ENCODE data around the gene ALDH8A1.

Gene ALDH8A1

DNA sequence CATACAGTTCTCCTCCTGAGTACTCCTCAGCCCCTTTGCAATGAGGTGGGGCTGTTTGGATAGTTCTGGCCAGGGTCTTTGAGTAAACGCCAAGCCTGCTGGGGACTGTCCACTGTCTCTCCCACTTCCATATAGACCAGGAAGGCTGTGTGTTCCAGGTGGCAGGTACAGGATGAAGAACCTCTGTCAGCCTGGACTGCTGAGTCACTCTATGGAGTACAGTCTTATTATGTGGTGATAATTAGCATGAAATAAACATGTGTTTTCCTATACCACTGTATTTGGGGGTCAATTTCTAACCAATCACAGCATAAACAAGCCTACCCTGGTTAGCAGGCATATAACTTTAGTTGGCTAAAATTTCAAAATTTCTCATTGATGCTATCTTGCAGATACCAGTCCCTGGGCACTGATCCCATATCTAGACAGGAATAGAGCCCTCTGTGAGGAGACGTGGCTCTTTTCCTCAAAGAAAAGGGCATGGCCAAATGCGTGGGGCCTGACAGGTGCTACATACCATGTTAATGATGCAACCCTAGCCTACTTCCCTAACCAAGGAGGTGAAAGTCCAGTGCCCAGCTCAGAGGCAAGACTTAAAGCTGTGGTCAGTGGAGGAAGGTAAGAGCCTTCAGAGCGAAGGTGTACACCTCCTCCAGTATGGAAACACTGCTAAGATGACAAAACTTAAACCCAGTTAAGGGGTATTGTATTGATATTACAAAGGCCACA is 4.5 kb upstream of the ALDH8A1 start:
- H3K9me3 ChIP-seq (ENCODE audit: control insufficient read depth in 2 of 2, low read length in 2 of 2) = no peaks in the 10 kb centered on the region

DNA sequence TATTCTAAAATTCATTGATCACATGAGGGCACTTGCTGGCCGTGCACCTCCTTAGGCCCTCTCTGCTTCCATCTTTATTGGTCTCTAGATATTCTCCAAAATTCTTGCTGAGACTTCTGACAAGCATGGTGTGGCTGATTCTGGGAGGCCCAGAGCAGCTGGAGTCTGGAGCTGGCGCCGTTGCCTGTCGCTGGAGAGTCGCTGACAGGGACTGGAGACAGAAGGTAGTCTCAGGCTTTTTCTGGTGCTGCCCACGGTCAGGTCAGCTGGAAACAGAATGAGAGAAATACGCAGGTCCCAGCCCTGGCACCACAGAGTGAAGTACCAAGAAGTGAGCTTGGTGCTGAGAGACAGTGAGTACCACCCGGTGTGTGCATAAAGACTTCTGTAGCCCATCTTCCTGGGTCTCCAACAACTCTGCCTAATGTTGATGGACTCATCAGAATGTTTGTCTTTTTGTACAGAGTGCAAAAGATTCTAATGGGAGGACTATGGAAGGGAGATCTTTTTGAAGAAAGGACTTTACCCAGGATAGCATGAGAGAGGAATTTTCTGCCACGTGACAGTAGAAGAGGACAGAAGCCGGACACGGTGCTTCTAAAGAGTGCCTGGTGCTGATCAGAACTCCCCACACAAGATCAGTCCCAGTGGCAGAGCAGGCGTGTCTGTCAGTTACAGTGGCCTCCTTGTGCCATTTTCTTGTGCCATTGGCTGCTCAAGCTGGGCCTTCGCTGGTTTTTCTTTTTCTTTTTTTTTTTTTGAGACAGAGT is 1.8 kb upstream of the ALDH8A1 start:
- Histone ChIP-seq H3K4me1 (ENCODE audit: control insufficient read depth in 2 of 2, insufficient read depth in 2 of 2, low read length in 2 of 2) (no peaks in the 10 kb centered on the region), H3K27me3 (ENCODE audit: control insufficient read depth in 2 of 2, insufficient read depth in 2 of 2, low read length in 2 of 2) (no peaks in the 10 kb centered on the region), H3K9ac (ENCODE audit: low read depth in 1 of 2, low read length in 2 of 2) (no peak overlapping the region), H3K4me3 (ENCODE audit: low read length in 2 of 2) (no peak overlapping the region), H3K27ac (ENCODE audit: low read depth in 2 of 2, low read length in 2 of 2) (no peak overlapping the region), H3K9me3 (ENCODE audit: control insufficient read depth in 2 of 2, low read length in 2 of 2) (no peaks in the 10 kb centered on the region), H3K36me3 (ENCODE audit: control insufficient read depth in 2 of 2, insufficient read depth in 2 of 2, low read length in 2 of 2) (no peaks in the 10 kb centered on the region)

More for the DNA sequence above, 4.5 kb upstream of the ALDH8A1 start:
- H3K9ac ChIP-seq (ENCODE audit: low read depth in 1 of 2, low read length in 2 of 2) = no peak overlapping the region
- H3K4me3 ChIP-seq (ENCODE audit: low read length in 2 of 2) = no peak overlapping the region
- H3K27ac ChIP-seq (ENCODE audit: low read depth in 2 of 2, low read length in 2 of 2) = no peak overlapping the region
- H3K36me3 ChIP-seq (ENCODE audit: control insufficient read depth in 2 of 2, insufficient read depth in 2 of 2, low read length in 2 of 2) = no peaks in the 10 kb centered on the region
- no peaks in the 10 kb centered on the region for H3K4me1 ChIP-seq (ENCODE audit: control insufficient read depth in 2 of 2, insufficient read depth in 2 of 2, low read length in 2 of 2)
- H3K27me3 ChIP-seq (ENCODE audit: control insufficient read depth in 2 of 2, insufficient read depth in 2 of 2, low read length in 2 of 2) = no peaks in the 10 kb centered on the region

DNA sequence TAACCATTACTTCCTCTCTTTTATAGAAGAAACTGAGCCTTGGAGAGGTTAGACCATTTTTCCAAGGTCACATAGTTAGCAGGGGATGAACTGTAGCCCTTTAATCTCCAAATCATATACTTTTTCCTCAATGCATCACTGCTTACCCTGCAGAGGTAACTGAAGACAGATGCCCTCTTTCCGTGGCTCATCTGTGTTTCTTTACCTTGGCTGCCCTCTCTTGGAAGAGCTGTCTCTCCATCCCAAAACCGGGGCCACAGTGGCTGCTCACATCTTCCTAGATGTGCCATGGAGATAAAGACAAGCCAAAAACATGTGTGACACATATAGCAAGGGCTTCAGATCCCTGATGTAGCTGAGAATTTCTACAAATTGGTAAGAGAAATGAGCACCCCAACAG is 581 bp upstream of the ALDH8A1 start:
- Histone ChIP-seq H3K36me3 (ENCODE audit: control insufficient read depth in 2 of 2, insufficient read depth in 2 of 2, low read length in 2 of 2) (no peaks in the 10 kb centered on the region), H3K9me3 (ENCODE audit: control insufficient read depth in 2 of 2, low read length in 2 of 2) (no peaks in the 10 kb centered on the region), H3K4me1 (ENCODE audit: control insufficient read depth in 2 of 2, insufficient read depth in 2 of 2, low read length in 2 of 2) (no peaks in the 10 kb centered on the region), H3K9ac (ENCODE audit: low read depth in 1 of 2, low read length in 2 of 2) (no peak overlapping the region), H3K27ac (ENCODE audit: low read depth in 2 of 2, low read length in 2 of 2) (no peak overlapping the region), H3K4me3 (ENCODE audit: low read length in 2 of 2) (no peak overlapping the region), H3K27me3 (ENCODE audit: control insufficient read depth in 2 of 2, insufficient read depth in 2 of 2, low read length in 2 of 2) (no peaks in the 10 kb centered on the region)

DNA sequence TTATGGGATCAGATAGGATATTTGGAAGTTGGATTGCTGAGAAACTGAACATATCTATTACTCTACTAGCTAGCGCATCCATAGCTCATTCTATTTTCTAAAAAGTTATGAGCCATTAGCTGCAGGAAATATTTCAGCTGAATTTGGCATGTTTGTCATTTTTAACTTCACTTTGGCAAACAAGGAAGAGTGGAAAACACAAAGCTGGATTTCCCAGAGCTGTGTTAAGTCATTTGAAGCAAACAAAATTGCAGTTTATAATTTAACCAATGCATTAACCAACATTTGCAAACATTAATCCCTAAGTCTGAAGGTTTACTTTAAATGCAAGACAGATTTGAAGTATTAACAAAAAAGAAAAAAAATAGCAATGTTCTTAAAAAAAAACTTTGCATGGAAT is 1.2 kb downstream of the ALDH8A1 start:
- Histone ChIP-seq H3K27me3 (ENCODE audit: control insufficient read depth in 2 of 2, insufficient read depth in 2 of 2, low read length in 2 of 2) (no peaks in the 10 kb centered on the region), H3K9ac (ENCODE audit: low read depth in 1 of 2, low read length in 2 of 2) (no peak overlapping the region), H3K4me1 (ENCODE audit: control insufficient read depth in 2 of 2, insufficient read depth in 2 of 2, low read length in 2 of 2) (no peaks in the 10 kb centered on the region), H3K36me3 (ENCODE audit: control insufficient read depth in 2 of 2, insufficient read depth in 2 of 2, low read length in 2 of 2) (no peaks in the 10 kb centered on the region), H3K4me3 (ENCODE audit: low read length in 2 of 2) (no peak overlapping the region), H3K27ac (ENCODE audit: low read depth in 2 of 2, low read length in 2 of 2) (no peak overlapping the region), H3K9me3 (ENCODE audit: control insufficient read depth in 2 of 2, low read length in 2 of 2) (no peaks in the 10 kb centered on the region)

DNA sequence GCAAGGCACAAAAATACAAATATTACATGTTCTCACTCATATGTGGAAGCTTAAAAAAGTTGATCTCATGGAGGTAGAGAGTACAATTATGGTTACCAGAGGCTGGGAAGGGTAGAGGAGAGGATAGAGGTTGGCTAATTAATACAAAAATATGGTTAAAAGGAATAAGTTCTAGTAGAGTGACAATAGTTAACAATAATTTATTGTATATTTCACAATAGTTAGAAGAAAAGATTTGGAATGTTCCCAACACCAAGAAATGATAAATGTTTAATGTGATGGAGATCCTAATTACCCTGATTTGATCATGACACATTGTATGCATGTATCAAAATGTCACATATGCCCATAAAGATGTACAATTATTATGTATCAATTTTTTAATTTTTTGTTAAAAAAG is 1.8 kb downstream of the ALDH8A1 start:
- H3K4me1 ChIP-seq (ENCODE audit: control insufficient read depth in 2 of 2, insufficient read depth in 2 of 2, low read length in 2 of 2) = no peaks in the 10 kb centered on the region
- H3K9me3 ChIP-seq (ENCODE audit: control insufficient read depth in 2 of 2, low read length in 2 of 2) = no peaks in the 10 kb centered on the region
- no peaks in the 10 kb centered on the region for H3K27me3 ChIP-seq (ENCODE audit: control insufficient read depth in 2 of 2, insufficient read depth in 2 of 2, low read length in 2 of 2)
- no peaks in the 10 kb centered on the region for H3K36me3 ChIP-seq (ENCODE audit: control insufficient read depth in 2 of 2, insufficient read depth in 2 of 2, low read length in 2 of 2)
- no peak overlapping the region for H3K9ac ChIP-seq (ENCODE audit: low read depth in 1 of 2, low read length in 2 of 2)
- no peak overlapping the region for H3K27ac ChIP-seq (ENCODE audit: low read depth in 2 of 2, low read length in 2 of 2)
- H3K4me3 ChIP-seq (ENCODE audit: low read length in 2 of 2) = no peak overlapping the region

DNA sequence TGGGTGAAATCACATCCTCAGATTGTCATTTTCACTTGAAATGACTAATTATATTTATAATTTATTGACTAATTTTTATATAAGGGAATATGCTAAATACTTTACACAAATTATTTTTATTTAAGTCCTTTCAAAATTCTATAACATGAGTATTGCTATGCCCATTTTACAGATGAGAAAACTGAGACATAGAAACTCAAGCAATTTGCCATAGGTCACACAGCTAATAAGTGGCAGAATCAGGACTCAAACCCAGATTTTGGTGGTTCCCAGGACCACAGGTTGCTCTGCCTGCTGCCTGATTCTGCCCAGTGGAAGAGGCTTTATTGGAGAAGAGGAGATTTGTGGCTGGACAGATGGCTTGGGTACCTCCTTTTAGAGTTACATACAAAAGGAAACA is 4.9 kb downstream of the ALDH8A1 start:
- Histone ChIP-seq H3K9ac (ENCODE audit: low read depth in 1 of 2, low read length in 2 of 2) (no peak overlapping the region), H3K27ac (ENCODE audit: low read depth in 2 of 2, low read length in 2 of 2) (no peak overlapping the region), H3K4me1 (ENCODE audit: control insufficient read depth in 2 of 2, insufficient read depth in 2 of 2, low read length in 2 of 2) (no peaks in the 10 kb centered on the region), H3K4me3 (ENCODE audit: low read length in 2 of 2) (no peak overlapping the region), H3K36me3 (ENCODE audit: control insufficient read depth in 2 of 2, insufficient read depth in 2 of 2, low read length in 2 of 2) (no peaks in the 10 kb centered on the region), H3K27me3 (ENCODE audit: control insufficient read depth in 2 of 2, insufficient read depth in 2 of 2, low read length in 2 of 2) (no peaks in the 10 kb centered on the region), H3K9me3 (ENCODE audit: control insufficient read depth in 2 of 2, low read length in 2 of 2) (no peaks in the 10 kb centered on the region)

DNA sequence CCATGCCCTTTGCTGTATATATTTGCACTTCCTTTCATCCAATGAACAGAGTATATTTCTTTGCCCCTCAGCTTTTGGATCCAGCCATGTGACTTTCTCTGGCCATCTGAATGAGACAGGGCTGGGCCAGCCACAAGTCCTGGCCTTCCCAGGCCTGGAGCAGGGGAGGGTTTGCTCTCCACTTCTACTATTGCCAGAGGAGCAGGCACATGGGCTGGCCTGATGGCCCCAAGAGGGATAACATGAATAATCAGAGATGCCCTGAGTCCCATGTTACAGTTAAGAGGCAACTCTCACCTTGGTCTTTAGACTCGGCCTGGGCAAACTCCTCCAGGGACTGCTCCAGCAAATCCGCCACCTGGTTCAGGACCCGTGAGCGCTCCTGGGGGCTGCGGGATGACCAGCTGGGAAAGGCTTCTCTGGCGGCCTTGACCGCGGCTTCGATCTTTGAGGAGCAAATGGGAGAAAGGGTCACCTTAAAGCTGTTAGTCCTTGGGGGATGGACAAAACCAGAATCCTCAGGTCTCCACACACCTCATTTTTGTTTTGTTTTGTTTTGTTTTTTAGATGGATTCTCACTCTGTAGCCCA is 6.3 kb downstream of the ALDH8A1 start:
- no peaks in the 10 kb centered on the region for H3K36me3 ChIP-seq (ENCODE audit: control insufficient read depth in 2 of 2, insufficient read depth in 2 of 2, low read length in 2 of 2)
- H3K27ac ChIP-seq (ENCODE audit: low read depth in 2 of 2, low read length in 2 of 2) = no peak overlapping the region
- no peaks in the 10 kb centered on the region for H3K4me1 ChIP-seq (ENCODE audit: control insufficient read depth in 2 of 2, insufficient read depth in 2 of 2, low read length in 2 of 2)
- H3K9ac ChIP-seq (ENCODE audit: low read depth in 1 of 2, low read length in 2 of 2) = no peak overlapping the region
- no peak overlapping the region for H3K4me3 ChIP-seq (ENCODE audit: low read length in 2 of 2)
- H3K27me3 ChIP-seq (ENCODE audit: control insufficient read depth in 2 of 2, insufficient read depth in 2 of 2, low read length in 2 of 2) = no peaks in the 10 kb centered on the region
- no peaks in the 10 kb centered on the region for H3K9me3 ChIP-seq (ENCODE audit: control insufficient read depth in 2 of 2, low read length in 2 of 2)

DNA sequence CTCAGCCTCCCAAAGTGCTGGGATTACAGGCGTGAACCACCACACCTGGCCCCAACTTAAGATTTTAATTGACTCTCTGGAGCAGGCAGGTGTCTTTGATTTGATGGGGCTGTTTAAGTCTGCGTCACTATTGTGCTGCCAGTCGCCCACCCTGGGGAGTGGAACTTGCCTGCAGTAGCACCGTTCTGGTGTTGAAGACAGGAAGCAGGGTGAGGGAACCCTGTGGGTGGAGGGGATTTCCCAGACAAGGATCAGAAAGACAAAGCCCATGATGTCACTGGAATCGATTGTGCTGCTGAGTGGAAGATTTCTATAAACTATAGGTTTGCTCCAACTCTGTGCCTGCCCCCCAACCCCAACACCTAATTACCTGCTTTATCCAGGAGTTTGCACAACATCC is 11.0 kb downstream of the ALDH8A1 start:
- H3K9me3 ChIP-seq (ENCODE audit: control insufficient read depth in 2 of 2, low read length in 2 of 2) = no peaks in the 10 kb centered on the region
- no peaks in the 10 kb centered on the region for H3K27me3 ChIP-seq (ENCODE audit: control insufficient read depth in 2 of 2, insufficient read depth in 2 of 2, low read length in 2 of 2)
- H3K27ac ChIP-seq (ENCODE audit: low read depth in 2 of 2, low read length in 2 of 2) = no peak overlapping the region
- H3K36me3 ChIP-seq (ENCODE audit: control insufficient read depth in 2 of 2, insufficient read depth in 2 of 2, low read length in 2 of 2) = no peaks in the 10 kb centered on the region
- no peaks in the 10 kb centered on the region for H3K4me1 ChIP-seq (ENCODE audit: control insufficient read depth in 2 of 2, insufficient read depth in 2 of 2, low read length in 2 of 2)
- no peak overlapping the region for H3K9ac ChIP-seq (ENCODE audit: low read depth in 1 of 2, low read length in 2 of 2)
- no peak overlapping the region for H3K4me3 ChIP-seq (ENCODE audit: low read length in 2 of 2)

DNA sequence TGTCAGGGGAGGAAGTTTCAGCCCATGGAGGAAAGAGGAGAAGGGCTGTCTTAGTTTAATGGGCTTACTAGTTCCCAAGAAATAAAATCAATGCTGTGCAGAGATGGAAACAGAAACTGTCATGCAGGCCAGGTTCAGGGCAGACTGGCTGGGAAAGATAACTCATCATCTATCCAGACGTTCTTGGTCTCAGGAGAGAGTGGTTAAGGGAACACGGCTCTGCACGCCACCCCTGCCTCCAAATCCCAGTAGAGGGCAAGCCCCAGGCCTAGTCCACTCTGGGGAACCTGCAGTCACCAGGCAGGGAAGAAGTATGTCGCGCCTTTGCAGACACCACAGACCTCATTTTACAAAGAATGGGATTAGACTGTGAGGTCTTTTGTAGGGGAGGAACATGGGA is 12.5 kb downstream of the ALDH8A1 start:
- Histone ChIP-seq H3K27ac (ENCODE audit: low read depth in 2 of 2, low read length in 2 of 2) (no peak overlapping the region), H3K27me3 (ENCODE audit: control insufficient read depth in 2 of 2, insufficient read depth in 2 of 2, low read length in 2 of 2) (no peaks in the 10 kb centered on the region), H3K4me3 (ENCODE audit: low read length in 2 of 2) (no peak overlapping the region), H3K9me3 (ENCODE audit: control insufficient read depth in 2 of 2, low read length in 2 of 2) (no peaks in the 10 kb centered on the region), H3K9ac (ENCODE audit: low read depth in 1 of 2, low read length in 2 of 2) (no peak overlapping the region), H3K36me3 (ENCODE audit: control insufficient read depth in 2 of 2, insufficient read depth in 2 of 2, low read length in 2 of 2) (no peaks in the 10 kb centered on the region), H3K4me1 (ENCODE audit: control insufficient read depth in 2 of 2, insufficient read depth in 2 of 2, low read length in 2 of 2) (no peaks in the 10 kb centered on the region)

DNA sequence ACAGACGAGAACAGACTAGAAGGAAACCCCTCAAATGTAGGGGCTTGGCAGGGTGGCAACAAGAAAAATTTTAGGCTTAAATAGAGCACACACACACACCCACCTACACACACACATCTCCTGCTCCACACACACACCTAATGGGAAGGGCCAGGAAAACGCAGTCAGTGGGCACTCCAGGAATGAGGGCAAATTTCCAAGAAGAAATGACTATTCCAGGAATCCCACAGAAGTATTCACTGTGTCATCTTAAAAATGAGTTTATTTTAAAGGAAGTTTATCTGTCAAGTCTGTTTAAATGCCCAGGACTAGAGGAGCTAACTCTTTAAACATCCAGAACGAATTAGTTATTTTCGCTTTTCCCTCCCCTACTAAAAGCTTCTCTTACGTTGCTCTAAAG is 13.0 kb downstream of the ALDH8A1 start:
- Histone ChIP-seq H3K4me3 (ENCODE audit: low read length in 2 of 2) (no peak overlapping the region), H3K27ac (ENCODE audit: low read depth in 2 of 2, low read length in 2 of 2) (no peak overlapping the region), H3K27me3 (ENCODE audit: control insufficient read depth in 2 of 2, insufficient read depth in 2 of 2, low read length in 2 of 2) (no peaks in the 10 kb centered on the region), H3K9me3 (ENCODE audit: control insufficient read depth in 2 of 2, low read length in 2 of 2) (no peaks in the 10 kb centered on the region), H3K4me1 (ENCODE audit: control insufficient read depth in 2 of 2, insufficient read depth in 2 of 2, low read length in 2 of 2) (no peaks in the 10 kb centered on the region), H3K36me3 (ENCODE audit: control insufficient read depth in 2 of 2, insufficient read depth in 2 of 2, low read length in 2 of 2) (no peaks in the 10 kb centered on the region), H3K9ac (ENCODE audit: low read depth in 1 of 2, low read length in 2 of 2) (no peak overlapping the region)

Data from mucosa of rectum (tissue), 2 donors.